ENCODE results near the gene FOXE1. TPM values are rescaled to one million over a fixed set of nuclear protein-coding genes. Genes with fewer than 3 reads are reported as not detected.

The FOXE1 gene
- total RNA-seq, 1 experiment from 2014 or later = not detected

DNA sequence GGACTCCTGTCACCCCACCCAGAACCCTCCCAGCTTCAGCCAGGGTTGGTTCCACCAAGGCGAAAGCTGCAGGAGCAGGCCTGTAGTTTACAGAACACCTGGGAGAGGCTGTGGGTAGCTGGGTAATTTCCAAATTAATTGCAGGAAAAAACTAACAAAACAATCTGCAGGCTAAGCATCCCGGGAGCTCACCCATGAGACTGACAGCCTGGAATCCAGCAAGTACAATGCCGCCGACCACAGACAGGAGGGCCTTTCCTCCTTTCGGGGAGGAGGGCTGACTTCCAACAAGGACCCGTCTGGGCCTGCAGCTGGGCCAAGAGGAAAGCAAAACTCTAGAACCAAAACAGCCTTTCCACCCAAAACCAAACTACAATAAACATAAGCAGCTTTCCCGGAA is 10.3 kb downstream of the FOXE1 start:
- Histone ChIP-seq H4K5ac (ENCODE audit: insufficient read length, low read depth, low read length) (no peak overlapping the region), H2AFZ (ENCODE audit: low read length) (no peak overlapping the region), H3T11ph (ENCODE audit: low read length) (no peak overlapping the region), H2BK120ac (ENCODE audit: low read depth, low read length, poor library complexity, severe bottlenecking) (no peak overlapping the region), H2BK12ac (ENCODE audit: insufficient read length, low read depth, low read length) (no peak overlapping the region), H3K14ac (ENCODE audit: insufficient read depth, low read length) (no peak overlapping the region), H3K4me2 (ENCODE audit: insufficient read depth, insufficient read length, low read length) (no peak overlapping the region), H3K9ac (ENCODE audit: extremely low read depth, insufficient read length, low read length) (no peak overlapping the region), H3K79me2 (ENCODE audit: insufficient read depth, low read length) (no peaks in the 10 kb centered on the region), H3K79me1 (ENCODE audit: insufficient read depth, low read depth, low read length, poor library complexity, severe bottlenecking) (no peaks in the 10 kb centered on the region), H3K23ac (ENCODE audit: insufficient read length, low read depth, low read length) (no peak overlapping the region), H3K4ac (ENCODE audit: low read depth, low read length) (no peak overlapping the region), H3K27me3 (ENCODE audit: insufficient read depth, low read length) (peaks cover 34% of the 10 kb centered on the region), H4K20me1 (ENCODE audit: control insufficient read depth, insufficient read depth, insufficient read length) (no peaks in the 10 kb centered on the region), H3K56ac (ENCODE audit: insufficient read length, low read depth, low read length) (no peak overlapping the region), H2BK15ac (ENCODE audit: low read depth, low read length) (no peak overlapping the region), H2BK5ac (ENCODE audit: insufficient read length, low read length) (no peak overlapping the region), H3K18ac (ENCODE audit: insufficient read length, low read depth, low read length) (no peak overlapping the region), H2AK5ac (ENCODE audit: insufficient read length, low read length) (no peak overlapping the region), H4K8ac (replicated peaks; ENCODE audit: insufficient read length, low read depth, low read length) (no peak overlapping the region), H4K91ac (ENCODE audit: insufficient read length, low read depth, low read length) (no peak overlapping the region), H3K9me3 (ENCODE audit: control insufficient read depth, low read depth, low read length) (no peaks in the 10 kb centered on the region), H3K23me2 (ENCODE audit: insufficient read length, low read depth, low read length, poor library complexity, severe bottlenecking) (no peaks in the 10 kb centered on the region), H3K27ac (ENCODE audit: insufficient read length, low read depth, low read length) (no peak overlapping the region), H3K4me1 (ENCODE audit: insufficient read depth, low read length) (no peaks in the 10 kb centered on the region), H2BK20ac (ENCODE audit: low read depth, low read length, poor library complexity, severe bottlenecking) (no peak overlapping the region)
- no CpG with 5 or more reads among the region's 7 CpGs for WGBS (ENCODE audit: extremely low coverage, insufficient read length, low lambda C conversion rate)
- peaks cover 0 to 13% (median 0%) of the 10 kb centered on the region in 3 experiments; a peak in 3 of 7 replicates for H3K36me3 Mint-ChIP-seq (ENCODE audit: insufficient read depth in 1 of 3, low read depth in 3 of 3)
- H3K27me3 Mint-ChIP-seq (ENCODE audit: low read depth) = peaks cover 92% of the 10 kb centered on the region
- no peak overlapping the region for H3K27ac Mint-ChIP-seq
- DNase-seq = no peak
- peaks cover 2 to 8% of the 10 kb centered on the region in 2 experiments for H3K4me1 Mint-ChIP-seq
- H3K4me3 Mint-ChIP-seq = no peak overlapping the region
- peaks cover 14% of the 10 kb centered on the region in 2 experiments for H3K9me3 Mint-ChIP-seq
- TF ChIP-seq, protein P1, sequence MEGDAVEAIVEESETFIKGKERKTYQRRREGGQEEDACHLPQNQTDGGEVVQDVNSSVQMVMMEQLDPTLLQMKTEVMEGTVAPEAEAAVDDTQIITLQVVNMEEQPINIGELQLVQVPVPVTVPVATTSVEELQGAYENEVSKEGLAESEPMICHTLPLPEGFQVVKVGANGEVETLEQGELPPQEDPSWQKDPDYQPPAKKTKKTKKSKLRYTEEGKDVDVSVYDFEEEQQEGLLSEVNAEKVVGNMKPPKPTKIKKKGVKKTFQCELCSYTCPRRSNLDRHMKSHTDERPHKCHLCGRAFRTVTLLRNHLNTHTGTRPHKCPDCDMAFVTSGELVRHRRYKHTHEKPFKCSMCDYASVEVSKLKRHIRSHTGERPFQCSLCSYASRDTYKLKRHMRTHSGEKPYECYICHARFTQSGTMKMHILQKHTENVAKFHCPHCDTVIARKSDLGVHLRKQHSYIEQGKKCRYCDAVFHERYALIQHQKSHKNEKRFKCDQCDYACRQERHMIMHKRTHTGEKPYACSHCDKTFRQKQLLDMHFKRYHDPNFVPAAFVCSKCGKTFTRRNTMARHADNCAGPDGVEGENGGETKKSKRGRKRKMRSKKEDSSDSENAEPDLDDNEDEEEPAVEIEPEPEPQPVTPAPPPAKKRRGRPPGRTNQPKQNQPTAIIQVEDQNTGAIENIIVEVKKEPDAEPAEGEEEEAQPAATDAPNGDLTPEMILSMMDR (conservative IDR thresholded peaks at IDR 0.05) = no peak
